Bronchial epithelial cell (primary cell): ENCODE measurements around the gene TMEM44. TPM values are rescaled to one million over a fixed set of nuclear protein-coding genes. Genes with fewer than 3 reads are reported as not detected.
"Not testable (repeated sequence)": the region's sequence is repeated elsewhere in the genome, so short reads cannot be mapped to it uniquely, and the experiment has no call there.

Experiments used
- DNase-seq: peaks from one replicate; pipeline ENCODE4 v3.0.0-alpha.2; 2010; ENCODE audit warnings: low read depth
- FAIRE-seq: peaks from 2 replicates; lab custom pipeline; 2011; peaks lifted over from hg19 to GRCh38; lab: Jason Lieb, UNC
- H3K27me3 ChIP-seq: 2 replicates; pipeline ENCODE4 v1.5.1; 2011; ENCODE audit warnings: low read length; ENCODE audit not compliant: control insufficient read depth, insufficient read depth
- H3K36me3 ChIP-seq: 2 replicates; pipeline ENCODE4 v1.5.1; 2011; ENCODE audit warnings: low read length; ENCODE audit not compliant: control insufficient read depth, insufficient read depth
- H3K4me3 ChIP-seq: 2 replicates; pipeline ENCODE4 v1.5.1; 2011; ENCODE audit warnings: mild to moderate bottlenecking, low read depth, low read length, control low read depth
- total RNA-seq: library from RNA; depleted of rRNA; stranded (reverse); fragments of >200 nt; gene quantifications from 2 replicates; pipeline ENCODE4 v1.2.1, GENCODE V29; 2014
- TF ChIP-seq, protein P1 (sequence below): IDR thresholded peaks from 2 replicates; pipeline ENCODE4 v1.5.1; 2011; ENCODE audit warnings: mild to moderate bottlenecking, moderate library complexity, low read length, control low read depth, inconsistent platforms; ENCODE audit not compliant: insufficient read depth, severe bottlenecking

The TMEM44 gene
- total RNA-seq, 1 donor from 2014 or later = 8.4 TPM

DNA sequence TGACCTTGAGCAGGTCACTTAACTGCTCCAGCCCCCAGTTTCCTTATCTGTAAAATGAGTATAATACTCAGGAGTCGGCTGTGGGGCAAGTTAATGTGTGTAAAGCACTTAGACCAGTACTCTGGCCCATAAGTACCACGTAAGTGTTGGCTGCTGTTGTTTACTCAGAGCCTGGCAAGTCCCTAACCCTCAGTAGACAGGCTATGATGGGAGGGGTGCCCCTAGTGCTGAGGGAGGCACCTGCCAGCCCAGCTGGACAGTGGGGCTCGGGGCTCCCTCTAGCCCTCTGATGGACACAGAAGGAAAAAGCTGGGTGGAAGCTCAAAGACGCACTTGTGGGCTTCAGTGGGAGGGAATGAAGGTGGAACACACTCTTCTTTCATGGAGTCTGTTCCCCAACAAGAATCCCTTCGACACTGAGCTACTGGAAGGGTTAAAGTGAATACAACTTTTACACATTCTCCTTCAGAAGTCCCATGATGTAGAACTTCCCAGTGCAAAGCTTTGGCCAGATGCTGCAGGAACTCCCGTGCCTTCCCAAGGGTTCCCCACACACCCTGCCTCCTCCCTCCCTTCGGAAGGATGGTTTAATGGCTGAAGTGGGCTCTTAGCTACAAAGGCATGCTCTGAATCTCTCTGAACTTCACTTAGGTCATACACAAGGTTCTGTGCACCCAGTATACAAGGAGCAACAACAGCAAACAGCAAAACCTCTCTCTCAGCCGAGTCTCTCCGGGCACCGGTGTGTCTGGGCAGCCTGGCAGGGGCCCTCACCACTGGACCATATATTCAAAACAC is 25.4 kb downstream of the TMEM44 start:
- FAIRE-seq (no peak), DNase-seq (no peak)
- Histone ChIP-seq H3K27me3 (no peaks in the 10 kb centered on the region), H3K36me3 (no peaks in the 10 kb centered on the region), H3K4me3 (no peak overlapping the region)
- TF ChIP-seq, protein P1, sequence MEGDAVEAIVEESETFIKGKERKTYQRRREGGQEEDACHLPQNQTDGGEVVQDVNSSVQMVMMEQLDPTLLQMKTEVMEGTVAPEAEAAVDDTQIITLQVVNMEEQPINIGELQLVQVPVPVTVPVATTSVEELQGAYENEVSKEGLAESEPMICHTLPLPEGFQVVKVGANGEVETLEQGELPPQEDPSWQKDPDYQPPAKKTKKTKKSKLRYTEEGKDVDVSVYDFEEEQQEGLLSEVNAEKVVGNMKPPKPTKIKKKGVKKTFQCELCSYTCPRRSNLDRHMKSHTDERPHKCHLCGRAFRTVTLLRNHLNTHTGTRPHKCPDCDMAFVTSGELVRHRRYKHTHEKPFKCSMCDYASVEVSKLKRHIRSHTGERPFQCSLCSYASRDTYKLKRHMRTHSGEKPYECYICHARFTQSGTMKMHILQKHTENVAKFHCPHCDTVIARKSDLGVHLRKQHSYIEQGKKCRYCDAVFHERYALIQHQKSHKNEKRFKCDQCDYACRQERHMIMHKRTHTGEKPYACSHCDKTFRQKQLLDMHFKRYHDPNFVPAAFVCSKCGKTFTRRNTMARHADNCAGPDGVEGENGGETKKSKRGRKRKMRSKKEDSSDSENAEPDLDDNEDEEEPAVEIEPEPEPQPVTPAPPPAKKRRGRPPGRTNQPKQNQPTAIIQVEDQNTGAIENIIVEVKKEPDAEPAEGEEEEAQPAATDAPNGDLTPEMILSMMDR = no peak

DNA sequence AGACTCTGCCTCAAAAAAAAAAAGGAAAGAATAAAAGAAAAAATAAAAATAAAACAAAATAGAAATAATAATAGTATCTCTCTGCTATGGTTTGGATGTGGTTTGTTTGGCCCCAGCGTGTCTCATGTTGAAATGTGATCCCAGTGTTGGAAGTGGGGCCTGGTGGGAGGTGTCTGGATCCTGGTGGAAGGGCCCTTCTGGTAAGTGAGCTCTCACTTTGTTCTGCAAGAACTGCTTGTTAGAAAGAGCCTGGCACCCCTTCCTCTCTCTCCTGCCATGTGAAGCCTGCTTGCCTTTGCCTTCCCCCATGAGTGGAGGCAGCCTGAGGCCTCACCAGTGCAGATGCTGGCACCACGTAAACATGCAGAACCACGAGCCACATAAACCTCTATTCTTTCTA is 26.3 kb downstream of the TMEM44 start:
- FAIRE-seq (no peak), DNase-seq (no peak)
- H3K4me3 ChIP-seq = no peak overlapping the region
- TF ChIP-seq, protein P1 = no peak
- no peaks in the 10 kb centered on the region for H3K36me3 ChIP-seq
- H3K27me3 ChIP-seq = no peaks in the 10 kb centered on the region

DNA sequence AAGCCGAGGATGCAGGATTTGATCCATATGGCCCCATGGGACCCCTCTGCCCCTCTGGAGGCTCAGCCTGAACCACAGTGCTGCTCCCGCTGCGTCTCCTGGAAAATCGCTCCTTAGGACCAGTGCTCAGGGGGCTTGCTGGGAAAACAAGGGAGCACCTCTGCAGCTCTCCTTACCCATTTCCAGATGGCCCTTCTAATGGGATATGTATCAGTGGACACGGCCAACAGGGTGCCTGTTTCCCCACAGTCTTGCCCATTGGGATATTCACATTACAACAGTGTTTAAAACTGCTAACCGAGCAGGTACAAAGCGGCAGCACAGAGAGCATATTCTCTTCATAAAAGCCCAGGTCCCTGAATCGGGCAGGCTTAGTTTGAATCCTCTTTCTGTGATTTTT is 27.1 kb downstream of the TMEM44 start:
- Histone ChIP-seq H3K36me3 (no peaks in the 10 kb centered on the region), H3K27me3 (no peaks in the 10 kb centered on the region), H3K4me3 (no peak overlapping the region)
- no peak for DNase-seq
- no peak for FAIRE-seq
- TF ChIP-seq, protein P1 = no peak

DNA sequence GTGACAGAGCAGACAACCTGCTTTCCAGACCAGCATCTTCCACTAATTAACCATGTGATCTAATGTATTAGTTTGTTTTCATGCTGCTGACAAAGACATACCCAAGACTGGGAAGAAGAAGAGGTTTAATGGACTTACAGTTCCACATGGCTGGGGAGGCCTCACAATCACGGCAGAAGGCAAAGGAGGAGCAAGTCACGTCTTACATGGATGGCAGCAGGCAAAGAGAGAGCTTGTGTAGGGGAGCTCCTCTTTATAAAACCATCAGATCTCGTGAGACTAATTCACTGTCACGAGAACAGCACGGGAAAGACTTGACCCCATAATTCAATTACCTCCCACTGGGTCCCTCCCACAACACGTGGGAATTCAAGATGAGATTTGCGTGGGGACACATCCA is 27.9 kb downstream of the TMEM44 start:
- FAIRE-seq, DNase-seq, H3K36me3 ChIP-seq, H3K4me3 ChIP-seq, H3K27me3 ChIP-seq: not testable (repeated sequence)

DNA sequence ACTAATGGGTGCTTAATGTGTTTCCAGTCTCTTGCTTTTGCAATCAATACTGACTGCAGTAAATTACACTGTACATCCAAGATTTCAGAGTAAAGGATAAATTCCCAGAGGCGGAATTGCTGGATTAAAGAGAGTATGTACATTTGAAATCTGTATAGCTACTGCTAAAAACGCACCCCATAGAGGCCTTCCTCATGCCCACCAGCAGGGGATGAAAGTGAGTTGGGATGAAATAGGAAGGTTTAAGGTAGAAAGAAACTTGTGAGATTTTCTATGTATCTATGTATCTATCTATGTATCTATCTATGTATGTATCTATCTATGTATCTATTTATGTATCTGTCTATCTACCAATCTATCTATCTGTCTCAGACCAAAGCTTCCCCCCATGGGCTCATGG is 28.4 kb downstream of the TMEM44 start:
- FAIRE-seq (no peak), DNase-seq (no peak)
- H3K27me3 ChIP-seq = no peaks in the 10 kb centered on the region
- TF ChIP-seq, protein P1 = no peak
- no peaks in the 10 kb centered on the region for H3K36me3 ChIP-seq
- no peak overlapping the region for H3K4me3 ChIP-seq

DNA sequence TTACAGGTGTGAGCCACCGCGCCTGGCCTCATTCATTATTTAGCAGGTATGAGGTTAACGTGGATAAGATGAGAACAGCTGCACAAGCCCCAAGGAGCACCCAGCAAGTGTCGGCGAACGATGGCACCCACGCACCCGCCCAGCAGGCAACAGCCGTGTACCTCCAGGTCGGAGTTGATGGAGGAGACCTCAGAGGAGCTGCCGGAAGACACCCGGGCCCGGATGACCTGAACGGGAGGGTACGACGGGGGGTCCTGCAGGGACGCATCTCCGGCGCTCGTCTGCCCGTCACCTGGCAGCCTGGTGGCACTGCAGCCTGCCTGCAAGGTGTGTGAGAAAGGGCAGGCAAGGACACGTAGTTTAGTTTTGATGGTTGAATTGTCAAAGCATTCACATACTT is 29.1 kb downstream of the TMEM44 start:
- no peak for DNase-seq
- H3K27me3 ChIP-seq = no peaks in the 10 kb centered on the region
- TF ChIP-seq, protein P1 = no peak
- no peak overlapping the region for H3K4me3 ChIP-seq
- no peaks in the 10 kb centered on the region for H3K36me3 ChIP-seq
- no peak for FAIRE-seq
